ENCODE data around the gene SYCE1.
A peak's percentile ranks its signal among the peaks of the same experiment; 100 is the strongest.

Gene SYCE1

GRCh38 chr10:133509700-133510099, 55.7 kb downstream of the SYCE1 start:
- peak; percentile 29 for DNase-seq
